GM10266 (cell line): ENCODE results near the gene BTBD9.

ENCODE experiments used
- DNase-seq: peaks from one replicate; pipeline ENCODE4 v3.0.0; 2012; ENCODE audit errors: extremely low spot score
- CTCF ChIP-seq: IDR thresholded peaks from 2 replicates; pipeline ENCODE4 v1.5.1; 2012; ENCODE audit warnings: mild to moderate bottlenecking, low read depth; ENCODE audit not compliant: control insufficient read depth, insufficient read depth; ENCODE audit errors: missing control alignments

Gene BTBD9

DNA sequence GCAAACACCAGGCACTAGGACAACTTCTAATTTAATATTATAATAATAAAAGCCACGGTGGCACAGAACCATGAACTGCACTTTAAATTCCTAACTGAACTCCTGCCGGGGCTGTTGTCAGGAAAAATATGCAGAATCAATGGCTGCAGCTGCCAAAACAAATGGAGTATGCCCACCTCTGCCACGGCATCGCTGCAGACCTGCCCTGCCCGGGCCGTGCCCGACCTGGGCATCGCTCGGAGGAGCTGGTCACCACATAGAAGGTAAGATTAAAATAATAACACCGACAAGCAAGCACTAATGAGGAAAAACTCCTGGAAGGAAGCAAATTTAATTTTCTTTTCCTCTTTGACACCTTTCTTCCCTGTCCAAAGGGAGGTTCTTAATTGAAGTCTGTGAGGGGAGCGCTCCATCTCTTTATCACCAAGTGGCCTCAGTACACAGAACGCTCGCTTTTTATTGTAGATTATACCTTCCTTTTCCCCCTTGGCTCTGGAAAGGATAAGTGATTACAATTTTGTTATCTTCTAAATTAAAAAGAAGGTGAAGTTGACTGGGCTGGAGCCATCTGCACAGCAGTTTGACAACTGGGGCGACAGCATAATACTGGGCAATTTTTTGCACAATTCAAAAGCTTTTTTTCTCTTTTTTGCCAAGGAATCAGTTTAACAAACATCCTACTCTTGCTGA lies 468.9 kb downstream of the BTBD9 start:
- no peak for TF ChIP-seq CTCF
- no peak for DNase-seq

- DNase-seq: no peak
- TF ChIP-seq CTCF: no peak
These were observed 469.7 kb downstream of the BTBD9 start for GRCh38 chr6:38169977-38170526.

GRCh38 chr6:38169221-38169976 lies 470.3 kb downstream of the BTBD9 start:
- TF ChIP-seq CTCF: no peak
- DNase-seq: no peak

DNA sequence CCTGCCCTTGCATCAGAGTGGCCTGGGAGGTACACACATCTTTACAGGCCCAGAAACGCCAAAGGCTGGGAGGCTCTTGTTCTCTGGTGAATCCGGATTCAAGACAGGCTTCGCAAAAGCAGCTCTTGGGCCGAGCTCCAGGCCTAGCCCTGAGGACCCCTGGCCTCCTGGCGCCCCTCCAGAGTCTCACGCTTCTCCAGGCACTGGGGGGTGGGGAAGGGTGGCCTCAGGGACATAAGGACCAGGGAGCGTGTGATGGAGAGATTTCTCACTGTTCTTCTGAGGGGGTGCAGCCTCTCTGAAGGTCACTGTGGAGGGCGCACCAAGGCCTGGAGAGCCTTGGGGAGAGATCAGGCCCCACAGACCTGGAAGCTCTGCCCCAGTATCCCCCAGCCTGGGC lies 471.0 kb downstream of the BTBD9 start:
- TF ChIP-seq CTCF: no peak
- no peak for DNase-seq

GRCh38 chr6:38168126-38168525 lies 471.6 kb downstream of the BTBD9 start:
- no peak for TF ChIP-seq CTCF
- DNase-seq: no peak

DNA sequence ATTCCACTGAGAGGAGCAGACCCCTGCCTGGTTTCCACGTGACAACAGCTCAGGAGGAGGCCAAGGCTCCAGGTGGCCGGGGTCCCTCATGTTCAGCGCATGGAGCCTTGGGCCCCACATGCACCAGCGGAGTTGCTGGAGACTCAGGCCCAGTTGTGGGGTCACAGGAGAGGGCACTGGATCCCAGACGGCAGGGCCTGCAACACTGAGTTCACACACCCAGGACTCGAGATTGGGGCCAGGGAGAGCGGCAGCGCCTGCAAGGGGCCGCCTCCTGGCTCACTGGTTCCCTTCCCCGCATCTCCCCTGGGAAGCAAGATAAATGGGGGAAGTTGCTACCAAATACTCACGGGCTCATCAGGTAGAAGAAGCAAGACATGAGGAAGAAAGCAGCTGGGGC lies 472.1 kb downstream of the BTBD9 start:
- no peak for TF ChIP-seq CTCF
- DNase-seq: no peak

DNA sequence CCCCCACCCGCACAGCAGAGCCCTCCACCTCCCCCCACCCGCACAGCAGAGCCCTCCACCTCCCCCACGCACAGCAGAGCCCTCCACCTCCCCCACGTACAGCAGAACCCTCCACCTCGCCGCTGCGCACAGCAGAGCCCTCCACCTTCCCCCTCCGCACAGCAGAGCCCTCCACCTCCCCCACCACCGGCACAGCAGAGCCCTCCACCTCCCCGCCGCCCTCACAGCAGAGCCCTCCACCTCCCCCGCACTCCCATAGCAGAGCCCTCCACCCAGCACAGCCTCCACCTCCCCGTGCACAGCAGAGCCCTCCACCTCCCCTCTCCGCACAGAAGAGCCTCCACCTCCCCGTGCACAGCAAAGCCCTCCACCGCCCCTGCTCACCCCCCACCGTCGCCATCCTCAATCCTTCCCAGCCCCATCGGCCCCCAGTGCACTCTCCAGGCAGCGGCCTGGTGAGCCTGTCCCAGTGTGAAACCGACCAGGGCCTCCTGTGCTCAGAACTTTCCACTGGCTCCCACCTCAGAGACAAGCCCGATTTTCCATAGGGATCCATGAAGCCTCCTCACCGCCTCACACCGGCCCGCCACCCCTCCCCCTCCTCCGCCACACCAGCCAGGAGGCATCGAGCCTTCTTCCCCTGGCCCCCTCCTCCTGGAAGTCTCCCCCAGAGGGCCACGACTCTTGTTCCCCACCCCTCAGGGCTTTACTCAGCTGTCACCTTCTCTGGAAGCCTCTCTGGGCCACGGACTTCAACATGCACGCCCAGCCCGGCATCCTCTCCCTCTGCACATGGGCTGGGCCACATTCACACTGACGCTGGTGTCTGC lies 473.1 kb downstream of the BTBD9 start:
- no peak for TF ChIP-seq CTCF
- DNase-seq: no peak
